Stimulated activated CD4-positive, alpha-beta T cell treated with anti-CD3 and anti-CD28 coated beads, Interleukin-15, amount 100 ng/mL, for 1 hour (primary cell): ENCODE data around the gene CACNA1S.

Experiments used
- DNase-seq, 2 donors: peaks; one replicate each; pipeline ENCODE4 v3.0.0-alpha.2; 2020; ENCODE audit warnings: low read depth in 1 of 2, low spot score in 1 of 2

Gene CACNA1S

GRCh38 chr1:201140235-201140940 is 28.2 kb upstream of the CACNA1S start:
- no peak for DNase-seq

- no peak for DNase-seq
These were observed 27.5 kb upstream of the CACNA1S start for GRCh38 chr1:201139756-201140155.

- no peak for DNase-seq
These were observed 27.1 kb upstream of the CACNA1S start for GRCh38 chr1:201139306-201139705.

- DNase-seq: no peak
These were observed 26.1 kb upstream of the CACNA1S start for GRCh38 chr1:201138311-201138840.

- no peak for DNase-seq
These were observed 25.5 kb upstream of the CACNA1S start for GRCh38 chr1:201137579-201138310.

GRCh38 chr1:201137024-201137392 is 24.8 kb upstream of the CACNA1S start:
- DNase-seq: no peak

- DNase-seq: no peak
These were observed 24.3 kb upstream of the CACNA1S start for GRCh38 chr1:201136355-201137023.

GRCh38 chr1:201134405-201134804 is 22.2 kb upstream of the CACNA1S start:
- DNase-seq: no peak

- no peak for DNase-seq
These were observed 19.2 kb upstream of the CACNA1S start for GRCh38 chr1:201131398-201131797.

- no peak for DNase-seq
These were observed 16.7 kb upstream of the CACNA1S start for GRCh38 chr1:201128962-201129361.

- no peak for DNase-seq
These were observed 16.2 kb upstream of the CACNA1S start for GRCh38 chr1:201128476-201128875.

- no peak for DNase-seq
These were observed 15.7 kb upstream of the CACNA1S start for GRCh38 chr1:201127755-201128455.

- no peak for DNase-seq
These were observed 14.9 kb upstream of the CACNA1S start, which contains the start of gene ASCL5 for GRCh38 chr1:201126832-201127754. Gene ASCL5, minus strand, starts transcription at chr1:201127184. Its CDS starts 11,812 bp downstream, at chr1:201115372.

GRCh38 chr1:201126463-201126831 is 14.2 kb upstream of the CACNA1S start:
- no peak for DNase-seq

- DNase-seq: no peak
These were observed 13.6 kb upstream of the CACNA1S start for GRCh38 chr1:201125800-201126199.

- DNase-seq: no peak
These were observed 12.8 kb upstream of the CACNA1S start for GRCh38 chr1:201125019-201125418.

GRCh38 chr1:201123866-201124265 is 11.6 kb upstream of the CACNA1S start:
- DNase-seq: no peak

- DNase-seq: no peak
These were observed 10.2 kb upstream of the CACNA1S start for GRCh38 chr1:201122321-201122957.
